SK-N-SH (cell line): ENCODE measurements around the gene ICAM5. TPM values are rescaled to one million over a fixed set of nuclear protein-coding genes. Genes with fewer than 3 reads are reported as not detected.

Experiments
- CTCF ChIA-PET: fragments of 300-600, 350-600 bp; formaldehyde crosslinking; extraction: SDS; loops from one replicate; lab custom pipeline; 2021; lab: Yijun Ruan, JAX
- POLR2A ChIA-PET: fragments of 350-600 bp; sonication (Branson Sonifier 250); formaldehyde crosslinking; extraction: SDS; loops from one replicate; lab custom pipeline; 2020; ENCODE audit warnings: antibody characterized with exemption, inconsistent platforms; lab: Yijun Ruan, JAX
- DNase-seq: peaks from one replicate; pipeline ENCODE4 v3.0.0; 2012
- H2AFZ ChIP-seq: fragments of 200-600 bp; sonication (generic); 2 replicates; pipeline ENCODE4 v1.8.1; 2016; ENCODE audit warnings: antibody characterized with exemption, mild to moderate bottlenecking, low read depth
- H3F3A ChIP-seq: fragments of 200-600 bp; sonication (generic); replicated peaks from 2 replicates; pipeline ENCODE3; 2016; ENCODE audit warnings: antibody characterized with exemption, mild to moderate bottlenecking; ENCODE audit not compliant: insufficient read depth
- H3K27ac ChIP-seq, 2 experiments: fragments of 200-500 bp in 1 of 2; fragments of 200-600 bp in 1 of 2; sonication (Bioruptor generic) in 1 of 2; sonication (generic), shearing (Covaris generic) in 1 of 2; 2 replicates each; pipeline versions ENCODE4 v1.5.1 to v1.6.1; 2014 to 2016; ENCODE audit warnings: low read depth in 2 of 2, inconsistent platforms in 1 of 2, low read length in 1 of 2, mild to moderate bottlenecking in 1 of 2, mixed read lengths in 1 of 2
- H3K27me3 ChIP-seq: fragments of 200-600 bp; sonication (generic), shearing (Covaris generic); 2 replicates; pipeline ENCODE4 v1.6.1; 2016; ENCODE audit warnings: mixed run types; ENCODE audit not compliant: insufficient read depth
- H3K36me3 ChIP-seq, 2 experiments: fragments of 200-500 bp in 1 of 2; fragments of 200-600 bp in 1 of 2; sonication (Bioruptor generic) in 1 of 2; sonication (generic) in 1 of 2; replicated peaks in 1 of 2; 2 replicates each; pipeline versions ENCODE3 to v1.5.1; 2014 to 2016; ENCODE audit warnings: low read length in 1 of 2, mild to moderate bottlenecking in 1 of 2; ENCODE audit not compliant: insufficient read depth in 2 of 2, control insufficient read depth in 1 of 2
- H3K4me1 ChIP-seq, 2 experiments: fragments of 200-500 bp in 1 of 2; fragments of 200-600 bp in 1 of 2; sonication (Bioruptor generic) in 1 of 2; sonication (generic), shearing (Covaris generic) in 1 of 2; 2 replicates each; pipeline versions ENCODE4 v1.5.1 to v1.6.1; 2014 to 2016; ENCODE audit warnings: low read depth in 1 of 2, low read length in 1 of 2, mixed run types in 1 of 2; ENCODE audit not compliant: insufficient read depth in 2 of 2, control insufficient read depth in 1 of 2
- H3K4me2 ChIP-seq: fragments of 200-600 bp; sonication (generic), shearing (Covaris generic); 2 replicates; pipeline ENCODE4 v1.6.1; 2017; ENCODE audit warnings: mixed run types
- H3K4me3 ChIP-seq, 2 experiments: fragments of 200-500 bp in 1 of 2; fragments of 200-600 bp in 1 of 2; sonication (Bioruptor generic) in 1 of 2; sonication (generic), shearing (Covaris generic) in 1 of 2; 2 replicates each; pipeline versions ENCODE4 v1.5.1 to v1.8.1; 2014 to 2016; ENCODE audit warnings: low read depth in 2 of 2, inconsistent platforms in 1 of 2, low read length in 1 of 2, mild to moderate bottlenecking in 1 of 2, mixed read lengths in 1 of 2, moderate library complexity in 1 of 2
- H3K79me2 ChIP-seq: fragments of 200-600 bp; sonication (generic); 2 replicates; pipeline ENCODE4 v1.8.1; 2017; ENCODE audit warnings: mild to moderate bottlenecking; ENCODE audit not compliant: insufficient read depth
- H3K9ac ChIP-seq: fragments of 200-600 bp; sonication (generic); 2 replicates; pipeline ENCODE4 v1.6.1; 2017; ENCODE audit warnings: mixed run types
- H3K9me2 ChIP-seq: fragments of 200-600 bp; sonication (generic); 2 replicates; pipeline ENCODE4 v1.6.1; 2017; ENCODE audit warnings: mixed run types
- H3K9me3 ChIP-seq: fragments of 200-600 bp; sonication (generic); 2 replicates; pipeline ENCODE4 v1.6.1; 2017; ENCODE audit warnings: mixed run types, mild to moderate bottlenecking, moderate library complexity
- H4K20me1 ChIP-seq: fragments of 200-600 bp; sonication (generic); 2 replicates; pipeline ENCODE4 v1.6.1; 2017; ENCODE audit warnings: mild to moderate bottlenecking, mixed run types; ENCODE audit not compliant: insufficient read depth
- FOSL2 ChIP-seq: IDR thresholded peaks from 2 replicates; pipeline ENCODE4 v1.4.0; 2012; ENCODE audit warnings: low read depth, mild to moderate bottlenecking, moderate library complexity, borderline replicate concordance
- GATA2 ChIP-seq: sonication (generic); formaldehyde crosslinking; IDR thresholded peaks from 2 replicates; pipeline ENCODE4 v1.5.0; 2020; ENCODE audit warnings: mild to moderate bottlenecking, missing genetic modification reagents
- NFIC ChIP-seq: IDR thresholded peaks from 2 replicates; pipeline ENCODE4 v1.4.0; 2012; ENCODE audit warnings: borderline replicate concordance
- POLR2AphosphoS5 ChIP-seq: IDR thresholded peaks from 2 replicates; pipeline ENCODE4 v1.6.1; 2012; ENCODE audit warnings: low read depth, low read length
- YY1 ChIP-seq: IDR thresholded peaks from 2 replicates; pipeline ENCODE4 v1.4.0; 2012; ENCODE audit warnings: low read depth, mild to moderate bottlenecking
- WGBS: methylation state at CpG from one replicate; pipeline ENCODE4 v1.1.6; 2017; ENCODE audit warnings: low lambda C conversion rate; 5-methylcytosine and 5-hydroxymethylcytosine counted together
- polyA plus RNA-seq, 3 experiments: library from polyadenylated mRNA; depleted of rRNA; stranded (reverse); fragments of >200 nt; gene quantifications; 2 replicates each; pipeline ENCODE4 v1.2.3, GENCODE V29; 2012
- TF ChIP-seq, protein P1 (sequence below): fragments of 150-350 bp; IDR thresholded peaks from 2 replicates; pipeline ENCODE4 v1.6.1; 2016; ENCODE audit warnings: mild to moderate bottlenecking, low read depth, low read length
- TF ChIP-seq, protein P2 (sequence below): IDR thresholded peaks from 2 replicates; pipeline ENCODE4 v1.4.0; 2012; ENCODE audit warnings: low read depth
- TF ChIP-seq, protein P3 (sequence below): IDR thresholded peaks from 2 replicates; pipeline ENCODE4 v1.4.0; 2012; ENCODE audit warnings: low read depth, borderline replicate concordance
- TF ChIP-seq, protein P4 (sequence below): IDR thresholded peaks from 2 replicates; pipeline ENCODE4 v1.4.0; 2012; ENCODE audit warnings: low read depth, borderline replicate concordance
- TF ChIP-seq, protein P5 (sequence below): IDR thresholded peaks from 2 replicates; pipeline ENCODE4 v1.6.1; 2012; ENCODE audit warnings: mild to moderate bottlenecking, low read depth, low read length, moderate library complexity
- TF ChIP-seq, protein P6 (sequence below): fragments of 200-600 bp; sonication (generic); IDR thresholded peaks from 2 replicates; pipeline ENCODE4 v1.6.1; 2017; ENCODE audit warnings: antibody characterized with exemption, mild to moderate bottlenecking, moderate library complexity
- TF ChIP-seq, protein P7 (sequence below): fragments of 150-350 bp; IDR thresholded peaks from 2 replicates; pipeline ENCODE4 v1.6.1; 2017; ENCODE audit warnings: antibody characterized with exemption, low read length, low read depth, borderline replicate concordance

The ICAM5 gene
- polyA plus RNA-seq, 1 of the 3 experiments (the other 2 are of a cell fraction) = 5.2 TPM

DNA sequence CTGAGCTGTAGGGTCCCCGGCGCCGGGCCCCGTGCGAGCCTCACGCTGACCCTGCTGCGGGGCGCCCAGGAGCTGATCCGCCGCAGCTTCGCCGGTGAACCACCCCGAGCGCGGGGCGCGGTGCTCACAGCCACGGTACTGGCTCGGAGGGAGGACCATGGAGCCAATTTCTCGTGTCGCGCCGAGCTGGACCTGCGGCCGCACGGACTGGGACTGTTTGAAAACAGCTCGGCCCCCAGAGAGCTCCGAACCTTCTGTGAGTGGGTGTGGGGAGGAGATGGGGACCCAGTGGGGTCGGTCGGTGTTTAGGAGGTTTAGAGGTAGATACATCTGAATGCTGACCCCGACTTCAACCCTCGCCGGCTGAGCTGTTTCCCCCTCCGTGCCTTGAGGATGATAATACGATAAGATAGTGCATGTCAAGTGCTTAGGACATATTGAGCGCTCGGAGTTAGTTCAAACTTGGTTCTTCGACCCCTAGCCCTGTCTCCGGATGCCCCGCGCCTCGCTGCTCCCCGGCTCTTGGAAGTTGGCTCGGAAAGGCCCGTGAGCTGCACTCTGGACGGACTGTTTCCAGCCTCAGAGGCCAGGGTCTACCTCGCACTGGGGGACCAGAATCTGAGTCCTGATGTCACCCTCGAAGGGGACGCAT is 1.9 kb downstream of the ICAM5 start:
- TF ChIP-seq, protein P1, sequence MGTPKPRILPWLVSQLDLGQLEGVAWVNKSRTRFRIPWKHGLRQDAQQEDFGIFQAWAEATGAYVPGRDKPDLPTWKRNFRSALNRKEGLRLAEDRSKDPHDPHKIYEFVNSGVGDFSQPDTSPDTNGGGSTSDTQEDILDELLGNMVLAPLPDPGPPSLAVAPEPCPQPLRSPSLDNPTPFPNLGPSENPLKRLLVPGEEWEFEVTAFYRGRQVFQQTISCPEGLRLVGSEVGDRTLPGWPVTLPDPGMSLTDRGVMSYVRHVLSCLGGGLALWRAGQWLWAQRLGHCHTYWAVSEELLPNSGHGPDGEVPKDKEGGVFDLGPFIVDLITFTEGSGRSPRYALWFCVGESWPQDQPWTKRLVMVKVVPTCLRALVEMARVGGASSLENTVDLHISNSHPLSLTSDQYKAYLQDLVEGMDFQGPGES = no peak
- TF ChIP-seq, protein P2, sequence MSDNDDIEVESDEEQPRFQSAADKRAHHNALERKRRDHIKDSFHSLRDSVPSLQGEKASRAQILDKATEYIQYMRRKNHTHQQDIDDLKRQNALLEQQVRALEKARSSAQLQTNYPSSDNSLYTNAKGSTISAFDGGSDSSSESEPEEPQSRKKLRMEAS = peak; percentile 1; the same call in 1 of the 2 replicates
- TF ChIP-seq FOSL2 (no peak), YY1 (no peak)
- TF ChIP-seq, all 33 proteins: peak for 1
- Histone ChIP-seq H4K20me1 (no peaks in the 10 kb centered on the region), H3K27me3 (no peaks in the 10 kb centered on the region; the same call in 1 of the 2 replicates), H3K36me3 (no peaks in the 10 kb centered on the region), H3K4me2 (peak overlapping the region; percentile 98), H3K27ac (no peak overlapping the region), H3F3A (peaks cover 3% of the 10 kb centered on the region), H3K9me2 (no peaks in the 10 kb centered on the region), H3K79me2 (no peaks in the 10 kb centered on the region), H2AFZ (peak overlapping the region; percentile 61), H3K4me1 (peaks cover 0 to 39% of the 10 kb centered on the region in 2 experiments; a peak in 1 of 4 replicates), H3K9ac (peak overlapping the region; percentile 39; the same call in 1 of the 2 replicates), H3K9me3 (no peaks in the 10 kb centered on the region), H3K4me3 (peak overlapping the region; percentile 45 to 77)
- POLR2A ChIA-PET = interaction anchor here (0.6 to 1.1 kb wide), 3 partner anchors 8 to 67 kb away, joined by 3 to 6 read pairs (median 3); no protein-coding TSS in a partner anchor
- WGBS = 2% methylated on average over 33 of the region's 49 CpGs
- CTCF ChIA-PET = interaction anchor here (0.6 to 2.9 kb wide), 11 partner anchors 12 to 153 kb away, joined by 3 to 21 read pairs (median 4); partner anchors contain the start of genes CDC37 and ICAM1
- DNase-seq = no peak

DNA sequence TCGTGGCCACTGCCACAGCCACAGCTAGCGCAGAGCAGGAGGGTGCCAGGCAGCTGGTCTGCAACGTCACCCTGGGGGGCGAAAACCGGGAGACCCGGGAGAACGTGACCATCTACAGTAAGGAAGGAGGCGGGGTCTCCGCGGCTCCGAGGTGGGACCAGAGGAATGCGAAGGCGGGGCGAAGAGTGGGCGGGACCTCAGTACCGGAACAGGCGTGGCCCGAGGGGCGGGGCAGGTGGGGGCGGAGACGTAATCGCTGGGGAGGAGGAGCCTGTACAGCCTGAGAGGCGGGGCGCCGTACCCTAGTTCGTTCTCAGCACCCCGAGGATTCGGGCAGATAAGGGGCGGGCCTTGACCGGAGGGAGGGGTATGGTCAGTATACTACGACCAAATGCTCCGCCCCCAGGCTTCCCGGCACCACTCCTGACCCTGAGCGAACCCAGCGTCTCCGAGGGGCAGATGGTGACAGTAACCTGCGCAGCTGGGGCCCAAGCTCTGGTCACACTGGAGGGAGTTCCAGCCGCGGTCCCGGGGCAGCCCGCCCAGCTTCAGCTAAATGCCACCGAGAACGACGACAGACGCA is 2.5 kb downstream of the ICAM5 start:
- Histone ChIP-seq H3K79me2 (no peaks in the 10 kb centered on the region), H3F3A (peaks cover 3% of the 10 kb centered on the region), H3K4me1 (peaks cover 0 to 39% of the 10 kb centered on the region in 2 experiments; a peak in 1 of 4 replicates), H4K20me1 (no peaks in the 10 kb centered on the region), H3K4me3 (peak overlapping the region; percentile 45 to 77), H3K27me3 (no peaks in the 10 kb centered on the region; the same call in 1 of the 2 replicates), H3K9ac (no peak overlapping the region), H3K27ac (no peak overlapping the region), H3K36me3 (no peaks in the 10 kb centered on the region), H3K4me2 (peak overlapping the region; percentile 98), H3K9me3 (no peaks in the 10 kb centered on the region), H2AFZ (peak overlapping the region; percentile 61; the same call in 1 of the 2 replicates), H3K9me2 (no peaks in the 10 kb centered on the region)
- POLR2A ChIA-PET = interaction anchor here (1.1 kb wide), 1 partner anchor 9 kb away, joined by 3 read pairs; no protein-coding TSS in a partner anchor
- 1% methylated on average over 11 of the region's 45 CpGs for WGBS
- peak; percentile 92 for DNase-seq
- CTCF ChIA-PET = interaction anchor here (1.0 to 2.9 kb wide), 8 partner anchors 22 to 153 kb away, joined by 3 to 21 read pairs (median 5); partner anchors contain the start of gene ICAM1
- no peak for TF ChIP-seq POLR2AphosphoS5
- TF ChIP-seq, protein P3, sequence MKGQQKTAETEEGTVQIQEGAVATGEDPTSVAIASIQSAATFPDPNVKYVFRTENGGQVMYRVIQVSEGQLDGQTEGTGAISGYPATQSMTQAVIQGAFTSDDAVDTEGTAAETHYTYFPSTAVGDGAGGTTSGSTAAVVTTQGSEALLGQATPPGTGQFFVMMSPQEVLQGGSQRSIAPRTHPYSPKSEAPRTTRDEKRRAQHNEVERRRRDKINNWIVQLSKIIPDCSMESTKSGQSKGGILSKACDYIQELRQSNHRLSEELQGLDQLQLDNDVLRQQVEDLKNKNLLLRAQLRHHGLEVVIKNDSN = no peak
- TF ChIP-seq, protein P4, sequence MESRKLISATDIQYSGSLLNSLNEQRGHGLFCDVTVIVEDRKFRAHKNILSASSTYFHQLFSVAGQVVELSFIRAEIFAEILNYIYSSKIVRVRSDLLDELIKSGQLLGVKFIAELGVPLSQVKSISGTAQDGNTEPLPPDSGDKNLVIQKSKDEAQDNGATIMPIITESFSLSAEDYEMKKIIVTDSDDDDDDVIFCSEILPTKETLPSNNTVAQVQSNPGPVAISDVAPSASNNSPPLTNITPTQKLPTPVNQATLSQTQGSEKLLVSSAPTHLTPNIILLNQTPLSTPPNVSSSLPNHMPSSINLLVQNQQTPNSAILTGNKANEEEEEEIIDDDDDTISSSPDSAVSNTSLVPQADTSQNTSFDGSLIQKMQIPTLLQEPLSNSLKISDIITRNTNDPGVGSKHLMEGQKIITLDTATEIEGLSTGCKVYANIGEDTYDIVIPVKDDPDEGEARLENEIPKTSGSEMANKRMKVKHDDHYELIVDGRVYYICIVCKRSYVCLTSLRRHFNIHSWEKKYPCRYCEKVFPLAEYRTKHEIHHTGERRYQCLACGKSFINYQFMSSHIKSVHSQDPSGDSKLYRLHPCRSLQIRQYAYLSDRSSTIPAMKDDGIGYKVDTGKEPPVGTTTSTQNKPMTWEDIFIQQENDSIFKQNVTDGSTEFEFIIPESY = no peak
- TF ChIP-seq, protein P5, sequence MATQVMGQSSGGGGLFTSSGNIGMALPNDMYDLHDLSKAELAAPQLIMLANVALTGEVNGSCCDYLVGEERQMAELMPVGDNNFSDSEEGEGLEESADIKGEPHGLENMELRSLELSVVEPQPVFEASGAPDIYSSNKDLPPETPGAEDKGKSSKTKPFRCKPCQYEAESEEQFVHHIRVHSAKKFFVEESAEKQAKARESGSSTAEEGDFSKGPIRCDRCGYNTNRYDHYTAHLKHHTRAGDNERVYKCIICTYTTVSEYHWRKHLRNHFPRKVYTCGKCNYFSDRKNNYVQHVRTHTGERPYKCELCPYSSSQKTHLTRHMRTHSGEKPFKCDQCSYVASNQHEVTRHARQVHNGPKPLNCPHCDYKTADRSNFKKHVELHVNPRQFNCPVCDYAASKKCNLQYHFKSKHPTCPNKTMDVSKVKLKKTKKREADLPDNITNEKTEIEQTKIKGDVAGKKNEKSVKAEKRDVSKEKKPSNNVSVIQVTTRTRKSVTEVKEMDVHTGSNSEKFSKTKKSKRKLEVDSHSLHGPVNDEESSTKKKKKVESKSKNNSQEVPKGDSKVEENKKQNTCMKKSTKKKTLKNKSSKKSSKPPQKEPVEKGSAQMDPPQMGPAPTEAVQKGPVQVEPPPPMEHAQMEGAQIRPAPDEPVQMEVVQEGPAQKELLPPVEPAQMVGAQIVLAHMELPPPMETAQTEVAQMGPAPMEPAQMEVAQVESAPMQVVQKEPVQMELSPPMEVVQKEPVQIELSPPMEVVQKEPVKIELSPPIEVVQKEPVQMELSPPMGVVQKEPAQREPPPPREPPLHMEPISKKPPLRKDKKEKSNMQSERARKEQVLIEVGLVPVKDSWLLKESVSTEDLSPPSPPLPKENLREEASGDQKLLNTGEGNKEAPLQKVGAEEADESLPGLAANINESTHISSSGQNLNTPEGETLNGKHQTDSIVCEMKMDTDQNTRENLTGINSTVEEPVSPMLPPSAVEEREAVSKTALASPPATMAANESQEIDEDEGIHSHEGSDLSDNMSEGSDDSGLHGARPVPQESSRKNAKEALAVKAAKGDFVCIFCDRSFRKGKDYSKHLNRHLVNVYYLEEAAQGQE = no peak
- no peak for TF ChIP-seq GATA2 (CRISPR knock-in tag)
- TF ChIP-seq, protein P6, sequence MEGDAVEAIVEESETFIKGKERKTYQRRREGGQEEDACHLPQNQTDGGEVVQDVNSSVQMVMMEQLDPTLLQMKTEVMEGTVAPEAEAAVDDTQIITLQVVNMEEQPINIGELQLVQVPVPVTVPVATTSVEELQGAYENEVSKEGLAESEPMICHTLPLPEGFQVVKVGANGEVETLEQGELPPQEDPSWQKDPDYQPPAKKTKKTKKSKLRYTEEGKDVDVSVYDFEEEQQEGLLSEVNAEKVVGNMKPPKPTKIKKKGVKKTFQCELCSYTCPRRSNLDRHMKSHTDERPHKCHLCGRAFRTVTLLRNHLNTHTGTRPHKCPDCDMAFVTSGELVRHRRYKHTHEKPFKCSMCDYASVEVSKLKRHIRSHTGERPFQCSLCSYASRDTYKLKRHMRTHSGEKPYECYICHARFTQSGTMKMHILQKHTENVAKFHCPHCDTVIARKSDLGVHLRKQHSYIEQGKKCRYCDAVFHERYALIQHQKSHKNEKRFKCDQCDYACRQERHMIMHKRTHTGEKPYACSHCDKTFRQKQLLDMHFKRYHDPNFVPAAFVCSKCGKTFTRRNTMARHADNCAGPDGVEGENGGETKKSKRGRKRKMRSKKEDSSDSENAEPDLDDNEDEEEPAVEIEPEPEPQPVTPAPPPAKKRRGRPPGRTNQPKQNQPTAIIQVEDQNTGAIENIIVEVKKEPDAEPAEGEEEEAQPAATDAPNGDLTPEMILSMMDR = no peak
- no peak for TF ChIP-seq NFIC
- TF ChIP-seq, protein P7, sequence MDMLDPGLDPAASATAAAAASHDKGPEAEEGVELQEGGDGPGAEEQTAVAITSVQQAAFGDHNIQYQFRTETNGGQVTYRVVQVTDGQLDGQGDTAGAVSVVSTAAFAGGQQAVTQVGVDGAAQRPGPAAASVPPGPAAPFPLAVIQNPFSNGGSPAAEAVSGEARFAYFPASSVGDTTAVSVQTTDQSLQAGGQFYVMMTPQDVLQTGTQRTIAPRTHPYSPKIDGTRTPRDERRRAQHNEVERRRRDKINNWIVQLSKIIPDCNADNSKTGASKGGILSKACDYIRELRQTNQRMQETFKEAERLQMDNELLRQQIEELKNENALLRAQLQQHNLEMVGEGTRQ = no peak
